H1 (cell line): ENCODE data around the gene LARP4. TPM values are rescaled to one million over a fixed set of nuclear protein-coding genes. Genes with fewer than 3 reads are reported as not detected.

Experiments used
- CTCF ChIA-PET: fragments of 300-600 bp; sonication (Branson Sonifier 250); formaldehyde crosslinking; loops from one replicate; lab custom pipeline; 2021; ENCODE audit not compliant: partially characterized antibody; lab: Charles Lee
- POLR2A ChIA-PET: fragments of 300-600 bp; sonication (Branson Sonifier 250); formaldehyde crosslinking; loops from one replicate; lab custom pipeline; 2021; ENCODE audit warnings: inconsistent platforms; ENCODE audit not compliant: partially characterized antibody; lab: Charles Lee
- DNase-seq, 2 experiments: peaks; one replicate each; pipeline versions ENCODE4 v3.0.0 to v3.0.0-alpha.2; 2010 to 2022; ENCODE audit warnings: low spot score in 2 of 2, low read depth in 1 of 2, mixed read lengths in 1 of 2
- FAIRE-seq: peaks from 2 replicates; lab custom pipeline; 2011; peaks lifted over from hg19 to GRCh38; lab: Jason Lieb, UNC
- H2AFZ ChIP-seq: 2 replicates; pipeline ENCODE4 v1.8.1; 2012; ENCODE audit warnings: low read length, inconsistent platforms
- H2AK5ac ChIP-seq: 2 replicates; pipeline ENCODE4 v1.6.1; 2013; ENCODE audit warnings: low read depth, low read length
- H2BK120ac ChIP-seq: replicated peaks from 2 replicates; pipeline ENCODE3; 2013; ENCODE audit warnings: low read depth, low read length, inconsistent platforms
- H2BK12ac ChIP-seq: 2 replicates; pipeline ENCODE4 v1.6.1; 2013; ENCODE audit warnings: low read depth, low read length
- H2BK15ac ChIP-seq: 2 replicates; pipeline ENCODE4 v1.6.1; 2013; ENCODE audit warnings: low read length
- H2BK20ac ChIP-seq: 2 replicates; pipeline ENCODE4 v1.6.1; 2013; ENCODE audit warnings: low read length
- H2BK5ac ChIP-seq: 2 replicates; pipeline ENCODE4 v1.6.1; 2013; ENCODE audit warnings: low read depth, low read length
- H3K14ac ChIP-seq: 2 replicates; pipeline ENCODE4 v1.6.1; 2013; ENCODE audit warnings: inconsistent platforms; ENCODE audit not compliant: insufficient read length
- H3K18ac ChIP-seq: 2 replicates; pipeline ENCODE4 v1.6.1; 2013; ENCODE audit warnings: low read length; ENCODE audit errors: extremely low read depth
- H3K23ac ChIP-seq: 2 replicates; pipeline ENCODE4 v1.6.1; 2013; ENCODE audit warnings: inconsistent platforms; ENCODE audit not compliant: insufficient read length
- H3K23me2 ChIP-seq: 2 replicates; pipeline ENCODE4 v1.6.1; 2013; ENCODE audit warnings: low read depth, low read length
- H3K27ac ChIP-seq: 2 replicates; pipeline ENCODE4 v1.6.1; 2011; ENCODE audit warnings: low read depth, low read length, inconsistent platforms
- H3K27me3 ChIP-seq, 4 experiments: replicated peaks in 1 of 4; 1 replicate in 1 of 4; 2 replicates in 3 of 4; pipeline versions ENCODE4 v1.6.1 to v1.8.1; 2011 to 2013; ENCODE audit warnings: low read length in 3 of 4, mild to moderate bottlenecking in 3 of 4, inconsistent platforms in 2 of 4, mixed read lengths in 2 of 4, moderate library complexity in 1 of 4; ENCODE audit not compliant: control insufficient read depth in 3 of 4, insufficient read depth in 3 of 4; ENCODE audit errors: extremely low read depth in 1 of 4
- H3K36me3 ChIP-seq, 4 experiments: 2 replicates each; pipeline versions ENCODE4 v1.6.1 to v1.8.1; 2011 to 2013; ENCODE audit warnings: mild to moderate bottlenecking in 4 of 4, low read length in 3 of 4, moderate library complexity in 2 of 4, control low read depth in 1 of 4, inconsistent platforms in 1 of 4; ENCODE audit not compliant: insufficient read depth in 4 of 4, control insufficient read depth in 2 of 4
- H3K4ac ChIP-seq: replicated peaks from 2 replicates; pipeline ENCODE3; 2013; ENCODE audit warnings: low read length, low read depth, mixed read lengths, inconsistent platforms; ENCODE audit not compliant: insufficient read length
- H3K4me1 ChIP-seq, 4 experiments: replicated peaks in 1 of 4; 1 replicate in 1 of 4; 2 replicates in 3 of 4; pipeline versions ENCODE4 v1.6.1 to v1.8.1; 2011 to 2013; ENCODE audit warnings: low read length in 3 of 4, inconsistent platforms in 2 of 4, mixed read lengths in 1 of 4; ENCODE audit not compliant: insufficient read depth in 4 of 4, control insufficient read depth in 3 of 4
- H3K4me2 ChIP-seq, 2 experiments: 2 replicates each; pipeline versions ENCODE4 v1.6.1 to v1.8.1; 2011 to 2013; ENCODE audit warnings: low read depth in 2 of 2, low read length in 2 of 2, control low read depth in 1 of 2, inconsistent platforms in 1 of 2, mild to moderate bottlenecking in 1 of 2; ENCODE audit not compliant: insufficient read depth in 1 of 2
- H3K4me3 ChIP-seq, 4 experiments: fragments of 200-600, 300-600 bp in 1 of 4; sonication (generic), shearing (Covaris generic), sonication (Bioruptor Twin) in 1 of 4; 2 replicates each; pipeline versions ENCODE4 v1.5.1 to v1.8.1; 2011 to 2016; ENCODE audit warnings: low read length in 4 of 4, low read depth in 3 of 4, control low read depth in 2 of 4, inconsistent platforms in 2 of 4, mild to moderate bottlenecking in 2 of 4, mixed read lengths in 1 of 4, moderate library complexity in 1 of 4; ENCODE audit not compliant: insufficient read depth in 2 of 4; ENCODE audit errors: extremely low read depth in 1 of 4
- H3K56ac ChIP-seq: replicated peaks from 2 replicates; pipeline ENCODE3; 2013; ENCODE audit warnings: low read depth, mild to moderate bottlenecking, mixed read lengths, low read length, inconsistent platforms; ENCODE audit not compliant: insufficient read length
- H3K79me1 ChIP-seq: 2 replicates; pipeline ENCODE4 v1.6.1; 2013; ENCODE audit warnings: low read depth, low read length, control low read depth
- H3K79me2 ChIP-seq, 2 experiments: 2 replicates each; pipeline versions ENCODE4 v1.6.1 to v1.8.1; 2012 to 2013; ENCODE audit warnings: low read length in 2 of 2, mild to moderate bottlenecking in 2 of 2, inconsistent platforms in 1 of 2; ENCODE audit not compliant: insufficient read depth in 2 of 2, control insufficient read depth in 1 of 2
- H3K9ac ChIP-seq, 4 experiments: replicated peaks in 1 of 4; 1 replicate in 1 of 4; 2 replicates in 3 of 4; pipeline versions ENCODE4 v1.6.1 to v1.8.1; 2011 to 2013; ENCODE audit warnings: low read depth in 3 of 4, low read length in 3 of 4, control low read depth in 2 of 4, mild to moderate bottlenecking in 2 of 4, moderate library complexity in 2 of 4, inconsistent platforms in 1 of 4; ENCODE audit errors: extremely low read depth in 1 of 4
- H3K9me3 ChIP-seq, 2 experiments: 2 replicates each; pipeline versions ENCODE4 v1.6.1 to v1.8.1; 2012 to 2013; ENCODE audit warnings: mild to moderate bottlenecking in 2 of 2, moderate library complexity in 2 of 2, control low read depth in 1 of 2, inconsistent platforms in 1 of 2, low read depth in 1 of 2, low read length in 1 of 2, mixed read lengths in 1 of 2; ENCODE audit not compliant: insufficient read depth in 2 of 2
- H4K20me1 ChIP-seq, 2 experiments: replicated peaks in 1 of 2; 2 replicates each; pipeline versions ENCODE3 to v1.8.1; 2011 to 2013; ENCODE audit warnings: inconsistent platforms in 2 of 2, low read length in 2 of 2, mild to moderate bottlenecking in 1 of 2; ENCODE audit not compliant: insufficient read depth in 2 of 2, control insufficient read depth in 1 of 2
- H4K5ac ChIP-seq: 2 replicates; pipeline ENCODE4 v1.6.1; 2013; ENCODE audit warnings: low read length, low read depth, mixed read lengths, inconsistent platforms; ENCODE audit not compliant: insufficient read length
- H4K8ac ChIP-seq: 2 replicates; pipeline ENCODE4 v1.8.0; 2013; ENCODE audit warnings: mild to moderate bottlenecking, moderate library complexity, low read length, inconsistent platforms; ENCODE audit not compliant: insufficient read depth; ENCODE audit errors: extremely low read depth
- H4K91ac ChIP-seq: replicated peaks from 2 replicates; pipeline ENCODE3; 2013; ENCODE audit warnings: low read length, mixed read lengths, inconsistent platforms; ENCODE audit not compliant: insufficient read length
- ASH2L ChIP-seq: fragments of 200-600, 300-600 bp; sonication (generic); IDR thresholded peaks from one replicate; pipeline ENCODE4 v1.7.1; 2017; ENCODE audit warnings: low read length
- EZH2 ChIP-seq: fragments of 200-600 bp; sonication (generic); IDR thresholded peaks from 2 replicates; pipeline ENCODE4 v1.7.1; 2012; ENCODE audit warnings: low read depth, mild to moderate bottlenecking, moderate library complexity, low read length, inconsistent platforms; ENCODE audit not compliant: severe bottlenecking
- JUN ChIP-seq: IDR thresholded peaks from 2 replicates; pipeline ENCODE4 v1.6.1; 2011; ENCODE audit warnings: low read depth, mild to moderate bottlenecking, improper control_type of control experiment, low read length
- MAX ChIP-seq: IDR thresholded peaks from 2 replicates; pipeline ENCODE4 v1.6.1; 2012; ENCODE audit warnings: inconsistent platforms
- PHF8 ChIP-seq: fragments of 200-600 bp; sonication (generic); conservative IDR thresholded peaks from 2 replicates; pipeline ENCODE4 v1.7.1; 2012; ENCODE audit warnings: low read depth, mild to moderate bottlenecking, inconsistent platforms, low read length, moderate library complexity
- POU5F1 ChIP-seq: IDR thresholded peaks from 2 replicates; pipeline ENCODE4 v1.6.1; 2011; ENCODE audit warnings: low read depth, mild to moderate bottlenecking, low read length, moderate library complexity
- RAD21 ChIP-seq, 2 experiments: IDR thresholded peaks in 1 of 2; conservative IDR thresholded peaks in 1 of 2; 2 replicates each; pipeline ENCODE4 v1.6.1; 2011; ENCODE audit warnings: low read depth in 2 of 2, low read length in 2 of 2, improper control_type of control experiment in 1 of 2, inconsistent platforms in 1 of 2, mild to moderate bottlenecking in 1 of 2, moderate library complexity in 1 of 2
- RNF2 ChIP-seq: fragments of 200-900, 300-1000 bp; sonication (generic); IDR thresholded peaks from 2 replicates; pipeline ENCODE4 v1.7.1; 2016; ENCODE audit warnings: borderline replicate concordance, low read depth, mild to moderate bottlenecking, antibody characterized with exemption, low read length; ENCODE audit not compliant: poor library complexity, severe bottlenecking; ENCODE audit errors: missing control alignments
- SP4 ChIP-seq: IDR thresholded peaks from 2 replicates; pipeline ENCODE4 v1.6.1; 2012; ENCODE audit warnings: low read length, inconsistent platforms
- SRF ChIP-seq: IDR thresholded peaks from 2 replicates; pipeline ENCODE4 v1.6.1; 2011; ENCODE audit warnings: mild to moderate bottlenecking, low read depth, low read length, moderate library complexity
- TAF7 ChIP-seq: optimal IDR thresholded peaks from 2 replicates; pipeline ENCODE3; 2011; ENCODE audit warnings: low read depth, mild to moderate bottlenecking, inconsistent platforms, low read length, moderate library complexity, borderline replicate concordance
- TCF12 ChIP-seq: IDR thresholded peaks from 2 replicates; pipeline ENCODE4 v1.6.1; 2011; ENCODE audit warnings: low read depth, mild to moderate bottlenecking, low read length
- TEAD4 ChIP-seq: IDR thresholded peaks from 2 replicates; pipeline ENCODE4 v1.6.1; 2012; ENCODE audit warnings: low read depth, low read length, inconsistent platforms, mixed read lengths
- ZNF274 ChIP-seq: IDR thresholded peaks from 2 replicates; pipeline ENCODE4 v1.7.0; 2012; ENCODE audit warnings: low read length, borderline replicate concordance; ENCODE audit errors: extremely low read depth
- WGBS, 2 experiments: shearing (Covaris generic) in 1 of 2; methylation state at CpG; one replicate each; pipeline versions ENCODE4 v1.1.6 to v1.1.7; 2013 to 2015; ENCODE audit warnings: low lambda C conversion rate in 2 of 2, mixed read lengths in 2 of 2, inconsistent platforms in 1 of 2, low coverage in 1 of 2, missing lambda C conversion rate in 1 of 2; ENCODE audit not compliant: insufficient replicate concordance in 2 of 2, insufficient coverage in 1 of 2, insufficient read length in 1 of 2; ENCODE audit errors: extremely low coverage in 1 of 2, missing lambda C conversion rate in 1 of 2; 5-methylcytosine and 5-hydroxymethylcytosine counted together
- polyA plus RNA-seq, 7 experiments: library from polyadenylated mRNA; depleted of rRNA in 3 of 7; stranded (reverse) in 5 of 7; unstranded in 2 of 7; fragments of >200 nt in 5 of 7; fragments of 200-250 nt in 2 of 7; gene quantifications; 1 replicate in 5 of 7; 2 replicates in 1 of 7; 4 replicates in 1 of 7; pipeline versions ENCODE4 v1.2.1 to v1.2.3, GENCODE V29; 2011 to 2013; ENCODE audit warnings: missing spikeins in 2 of 7, mixed read lengths in 2 of 7
- total RNA-seq: library from RNA; stranded (reverse); fragmentation: NEBNext Ultra II Directional; extraction: Animal tissue kit (Norgen Biotek cat#: 25700); gene quantifications from 2 replicates; pipeline ENCODE4 v1.2.1, GENCODE V29; 2021

The LARP4 gene
- total and polyA plus RNA-seq, 2 of the 8 experiments (the other 6 are each of a cell fraction or from before 2014, with no cell fraction given): 12.8 to 93.9 TPM

GRCh38 chr12:50362671-50363070 is 38.0 kb upstream of the LARP4 start:
- Histone ChIP-seq H3K4ac (no peak overlapping the region), H2BK15ac (no peak overlapping the region), H2BK120ac (no peak overlapping the region), H3K36me3 (no peaks in the 10 kb centered on the region), H3K27ac (no peak overlapping the region), H3K9me3 (no peaks in the 10 kb centered on the region), H3K56ac (no peak overlapping the region), H3K79me1 (no peaks in the 10 kb centered on the region), H2BK12ac (no peak overlapping the region), H2AK5ac (no peak overlapping the region), H3K27me3 (no peaks in the 10 kb centered on the region), H3K23ac (no peak overlapping the region), H3K4me3 (no peak overlapping the region), H3K4me1 (no peaks in the 10 kb centered on the region), H3K18ac (no peak overlapping the region), H2AFZ (no peak overlapping the region), H3K23me2 (no peaks in the 10 kb centered on the region), H2BK20ac (no peak overlapping the region), H2BK5ac (no peak overlapping the region), H4K20me1 (no peaks in the 10 kb centered on the region), H4K5ac (no peak overlapping the region), H4K91ac (no peak overlapping the region), H3K9ac (no peak overlapping the region), H3K79me2 (no peaks in the 10 kb centered on the region), H4K8ac (no peak overlapping the region), H3K14ac (no peak overlapping the region), H3K4me2 (no peak overlapping the region)
- WGBS, 2 experiments: 97% methylated on average over 2 of the region's 4 CpGs; no CpG with 5 or more reads in 1 of the 2 experiments
- FAIRE-seq (no peak), DNase-seq (no peak)
- POLR2A ChIA-PET: interaction anchor here (0.6 to 1.5 kb wide), 3 partner anchors 12 to 22 kb away, joined by 3 to 5 read pairs (median 3); no protein-coding TSS in a partner anchor
- CTCF ChIA-PET: no interaction called here
- TF ChIP-seq RAD21 (IDR thresholded peaks at IDR 0.05 in 1 of 2, conservative IDR thresholded peaks at IDR 0.05 in 1 of 2; ENCODE audit: low read depth in 2 of 2, low read length in 2 of 2) (no peak), SRF (no peak), TAF7 (no peak), JUN (no peak), EZH2 (no peak), POU5F1 (no peak), ASH2L (no peak), PHF8 (no peak), RNF2 (no peak), MAX (no peak), TEAD4 (no peak), TCF12 (no peak), SP4 (no peak), ZNF274 (no peak)
